IPS-NIHi7 (cell line): ENCODE data around the gene MTAP.
"Not testable (repeated sequence)": the region's sequence is repeated elsewhere in the genome, so short reads cannot be mapped to it uniquely, and the experiment has no call there.

Source experiments
- DNase-seq: peaks from one replicate; pipeline ENCODE4 v3.0.0; 2012; ENCODE audit warnings: mixed read lengths; ENCODE audit errors: extremely low spot score

MTAP gene

DNA sequence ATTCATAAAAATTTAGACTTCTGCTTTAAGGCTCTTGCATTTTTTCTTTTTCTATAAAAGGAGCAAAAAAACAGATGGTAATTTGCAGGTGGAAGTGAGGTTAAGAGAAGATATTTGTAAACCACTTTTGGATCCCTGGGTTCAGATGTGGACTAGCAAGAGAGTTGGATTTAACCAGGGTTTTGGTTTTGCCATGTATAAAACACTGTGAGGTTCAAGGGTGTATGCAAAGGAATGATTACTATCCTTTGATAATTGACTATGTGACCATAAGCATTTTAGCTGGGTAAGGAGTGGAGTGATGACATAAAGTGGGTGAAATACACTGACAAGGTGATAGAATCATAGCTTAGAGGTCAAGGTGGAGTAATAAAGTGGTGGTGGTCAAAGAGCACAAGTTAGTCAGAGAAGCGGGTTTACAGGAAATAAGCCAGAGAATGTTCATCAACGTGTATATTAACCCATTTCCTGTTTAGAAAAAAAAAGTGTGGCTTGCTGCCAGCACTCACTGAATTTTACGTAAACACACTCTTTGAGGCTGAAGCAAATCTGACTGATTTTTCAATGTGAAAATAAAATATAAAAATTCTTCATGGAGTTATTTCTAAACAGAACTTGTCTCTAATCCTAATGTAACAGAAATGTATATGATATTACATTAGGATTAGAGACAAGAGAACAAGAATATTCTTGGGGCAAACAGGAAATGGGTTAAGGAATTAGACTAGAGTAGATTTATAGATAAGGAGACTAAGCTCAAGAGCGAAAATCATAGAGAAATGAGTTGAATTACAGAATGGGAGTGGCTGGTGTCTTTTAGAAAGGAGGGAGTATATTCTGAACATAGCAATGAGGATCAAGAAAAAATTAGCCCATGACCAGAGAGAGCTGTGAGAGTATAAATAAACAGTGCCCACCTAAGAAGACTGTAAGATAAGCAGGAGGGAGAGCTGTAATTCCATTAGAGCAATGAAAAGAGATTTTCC lies 117.2 kb downstream of the MTAP start:
- no peak for DNase-seq

DNA sequence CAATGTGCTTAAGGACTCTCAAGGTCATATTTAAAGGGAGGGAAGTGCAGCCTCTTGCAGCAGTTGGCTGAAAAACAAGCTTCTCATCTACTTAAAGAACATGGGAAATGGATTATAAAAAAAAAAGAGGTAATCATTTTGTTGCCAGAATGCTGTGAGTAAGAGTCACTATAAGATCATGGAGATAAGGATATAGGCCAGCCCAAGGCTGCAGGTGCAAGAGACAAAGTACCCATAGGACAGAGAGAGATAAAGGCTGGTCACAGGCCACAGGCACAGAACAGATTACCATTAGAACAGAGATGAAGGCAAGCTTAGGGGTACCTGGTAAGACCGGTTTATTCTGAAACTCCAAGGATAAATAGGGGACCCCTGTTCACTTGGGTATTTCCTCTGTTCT lies 121.3 kb downstream of the MTAP start:
- DNase-seq, result no peak

DNA sequence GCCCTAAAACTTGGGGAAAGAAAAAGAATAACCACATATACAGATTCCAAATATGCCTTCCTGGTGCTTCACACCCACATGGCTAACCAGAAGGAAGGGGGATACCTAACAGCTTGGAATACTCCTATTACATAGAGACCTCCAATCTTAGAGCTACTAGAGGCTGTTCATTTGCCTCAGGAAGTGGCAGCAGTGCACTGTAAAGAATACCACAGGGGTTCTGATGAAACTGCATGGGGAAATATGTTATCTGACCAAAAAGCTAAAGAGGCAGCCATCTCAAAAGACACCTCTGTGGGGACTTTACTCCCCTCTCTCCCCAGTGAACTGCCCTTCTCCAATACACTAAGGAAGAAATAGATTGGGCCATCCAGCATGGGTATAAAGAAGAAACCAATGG lies 125.3 kb downstream of the MTAP start:
- DNase-seq, result no peak

DNA sequence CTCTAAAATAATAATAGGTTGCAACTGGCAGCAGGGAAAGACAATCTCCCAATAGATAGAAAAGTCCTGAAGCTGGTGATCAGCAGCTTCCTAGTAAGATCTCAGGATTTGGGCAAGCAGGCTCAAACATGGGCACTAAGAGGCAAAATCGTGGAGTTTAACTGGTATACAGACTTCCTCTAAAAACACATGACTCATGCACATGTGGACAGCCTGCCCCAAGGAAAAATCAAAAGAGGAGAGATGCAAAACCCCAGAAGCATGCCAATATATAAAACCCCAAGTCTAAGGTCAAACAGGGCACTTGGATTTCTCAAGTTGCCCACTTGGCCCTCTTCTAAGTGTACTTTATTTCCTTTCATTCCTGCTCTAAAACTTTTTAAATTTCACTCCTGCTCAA lies 129.0 kb downstream of the MTAP start:
- no peak for DNase-seq

DNA sequence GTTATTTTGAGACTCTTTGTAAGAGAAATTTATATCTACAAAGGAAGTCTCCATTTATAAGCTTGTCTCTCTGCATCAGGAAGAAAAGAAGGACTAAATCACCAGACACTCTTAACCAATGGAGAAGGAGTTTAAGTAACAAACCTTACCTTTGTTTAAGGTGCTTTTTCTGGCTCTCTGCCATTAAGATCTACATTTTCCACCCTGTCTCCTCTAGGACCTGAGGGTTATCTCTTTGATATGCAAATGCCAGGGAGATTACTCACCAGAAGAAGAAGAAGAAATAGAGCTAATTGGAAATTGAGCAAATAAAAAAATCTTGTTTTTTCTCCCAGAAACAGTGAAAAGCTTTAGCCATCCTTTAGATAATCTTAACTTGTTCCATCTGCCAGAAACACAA lies 130.8 kb downstream of the MTAP start:
- DNase-seq, result peak; percentile 28

DNA sequence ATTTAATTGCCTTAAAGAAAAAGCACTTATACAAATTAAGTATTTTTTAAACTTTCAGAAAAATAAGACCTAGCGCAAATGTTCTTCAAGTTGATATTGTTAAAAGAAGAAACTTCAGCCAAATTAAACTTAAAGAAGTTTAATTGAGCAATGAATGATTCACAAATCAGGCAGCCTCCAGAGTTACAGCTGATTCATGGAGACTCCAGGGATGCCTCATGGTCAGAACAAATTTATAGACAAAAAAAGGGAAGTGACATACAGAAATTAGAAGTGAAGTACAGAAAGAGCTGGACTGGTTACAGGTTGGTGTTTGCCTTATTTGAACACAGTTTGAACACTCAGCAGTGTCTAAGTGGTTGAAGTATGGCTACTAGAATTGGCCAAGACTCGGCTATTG lies 131.4 kb downstream of the MTAP start:
- no peak for DNase-seq

DNA sequence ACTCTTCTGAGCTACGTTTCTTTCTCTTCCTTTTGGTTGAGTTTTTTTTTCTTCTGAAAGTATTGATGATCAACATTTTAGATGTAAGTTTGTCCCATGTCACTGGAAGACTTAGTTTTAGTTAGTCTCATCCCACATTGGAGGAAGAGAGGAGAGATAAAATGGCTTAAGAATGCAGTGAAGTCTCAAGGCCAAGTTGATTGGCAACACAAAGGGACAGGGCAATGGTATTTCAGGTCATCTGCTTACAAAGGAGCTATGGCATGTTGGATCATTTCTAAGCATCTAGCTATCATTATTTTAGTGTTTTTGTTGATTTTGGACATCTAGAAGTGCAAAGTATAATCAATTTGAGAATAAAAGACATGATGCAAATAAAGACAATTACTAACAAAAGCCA lies 133.2 kb downstream of the MTAP start:
- no peak for DNase-seq

DNA sequence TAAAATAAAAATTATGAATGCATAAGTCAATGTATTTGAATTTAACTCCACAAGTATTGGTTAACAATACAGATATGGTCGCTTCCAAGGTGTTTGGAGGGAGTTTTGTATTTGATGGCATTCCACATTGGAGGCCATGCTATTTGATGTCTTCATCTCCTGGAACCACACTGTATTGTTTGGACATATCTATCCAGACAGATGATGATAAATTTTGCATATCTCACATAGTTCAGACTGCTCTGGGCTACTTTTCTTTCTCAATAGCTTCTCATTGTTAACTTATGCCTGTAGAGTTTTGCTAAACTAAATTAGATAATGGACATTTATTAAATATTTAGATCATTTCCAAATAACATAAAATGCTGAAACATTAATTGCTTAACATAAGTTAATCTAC lies 133.7 kb downstream of the MTAP start:
- DNase-seq, result no peak

DNA sequence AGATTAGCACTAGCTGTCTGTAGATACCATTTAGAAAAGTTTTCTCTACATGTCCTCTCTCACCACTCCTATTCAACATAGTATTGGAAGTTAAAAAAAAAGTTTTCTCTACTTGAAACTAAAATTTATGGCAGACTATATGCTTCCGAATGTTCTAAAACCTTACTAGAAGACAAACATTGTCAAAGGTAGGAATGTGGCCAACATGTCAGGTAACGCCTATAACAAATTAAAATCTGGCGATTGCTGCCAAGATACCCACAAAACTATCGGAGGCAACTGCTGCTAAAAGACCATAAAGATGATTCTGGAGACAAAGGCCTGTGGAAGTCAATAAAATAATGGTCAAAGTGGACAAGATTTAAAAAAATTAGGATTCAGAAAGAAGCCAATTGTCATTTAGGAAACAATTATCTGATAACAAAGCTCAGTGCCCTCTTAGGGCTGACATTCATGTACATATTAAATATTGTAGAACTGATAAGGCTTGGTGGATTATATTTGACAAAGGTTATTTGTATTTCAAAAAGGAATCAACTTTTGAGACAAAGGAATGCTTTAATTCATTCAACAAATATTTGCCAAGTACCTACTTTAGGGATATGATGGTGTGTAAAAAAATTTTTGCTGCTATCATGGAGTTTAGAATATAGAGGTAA lies 139.0 kb downstream of the MTAP start:
- no peak for DNase-seq

DNA sequence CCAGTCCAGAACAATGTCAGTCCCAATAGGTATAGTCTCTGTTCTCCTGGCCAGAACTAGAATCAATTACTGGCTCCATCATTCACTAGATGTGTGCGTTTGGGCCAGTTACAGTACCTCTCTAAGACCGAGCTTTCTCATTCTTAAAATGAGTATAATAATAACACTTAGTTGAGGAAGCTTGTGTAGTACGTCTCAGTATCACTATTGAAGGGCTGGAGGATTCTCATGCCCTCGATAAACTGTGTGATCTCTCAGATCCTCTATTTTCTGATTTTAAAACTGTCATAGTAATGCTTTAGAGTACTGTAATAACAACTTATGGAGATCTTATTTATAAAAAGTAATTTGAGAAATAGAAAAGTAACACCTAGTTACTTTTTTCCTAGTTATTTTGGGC lies 141.0 kb downstream of the MTAP start:
- DNase-seq, result no peak

DNA sequence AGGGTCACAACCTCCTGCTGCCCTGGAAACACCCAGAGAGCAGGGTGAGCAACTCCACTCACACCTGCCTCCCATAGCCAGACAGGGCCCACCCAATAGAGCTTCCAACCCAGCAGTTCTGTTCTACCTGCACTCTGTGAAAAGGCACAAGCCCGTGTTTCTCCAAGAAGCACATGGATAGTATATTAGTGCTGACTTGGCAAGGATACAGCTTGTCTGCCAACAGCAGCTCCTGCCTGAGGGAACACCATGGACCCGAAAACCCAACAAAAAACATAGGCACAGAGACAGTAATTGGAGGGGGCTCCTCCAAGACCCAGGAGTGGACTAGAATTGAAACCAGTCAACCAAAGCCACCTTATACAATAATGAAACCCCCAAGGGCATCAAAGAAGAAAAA lies 143.2 kb downstream of the MTAP start:
- no peak for DNase-seq

DNA sequence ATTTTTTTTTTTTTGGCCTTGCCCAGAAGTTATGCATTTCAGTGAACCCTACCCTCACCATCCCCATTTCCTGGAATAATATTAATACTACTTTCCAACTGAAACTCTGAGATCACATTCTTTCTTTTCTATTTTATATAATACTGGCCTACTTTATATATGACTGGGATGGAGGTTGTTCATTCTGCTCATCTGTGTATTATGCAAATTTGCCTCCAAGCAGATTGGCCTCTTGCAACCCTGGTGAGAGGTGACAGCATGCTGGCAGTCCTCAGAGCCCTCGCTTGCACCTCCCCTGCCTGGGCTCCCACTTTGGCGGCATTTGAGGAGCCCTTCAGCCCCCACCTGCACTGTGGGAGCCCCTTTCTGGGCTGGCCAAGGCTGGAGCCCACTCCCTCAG lies 156.4 kb downstream of the MTAP start:
- DNase-seq, result no peak

DNA sequence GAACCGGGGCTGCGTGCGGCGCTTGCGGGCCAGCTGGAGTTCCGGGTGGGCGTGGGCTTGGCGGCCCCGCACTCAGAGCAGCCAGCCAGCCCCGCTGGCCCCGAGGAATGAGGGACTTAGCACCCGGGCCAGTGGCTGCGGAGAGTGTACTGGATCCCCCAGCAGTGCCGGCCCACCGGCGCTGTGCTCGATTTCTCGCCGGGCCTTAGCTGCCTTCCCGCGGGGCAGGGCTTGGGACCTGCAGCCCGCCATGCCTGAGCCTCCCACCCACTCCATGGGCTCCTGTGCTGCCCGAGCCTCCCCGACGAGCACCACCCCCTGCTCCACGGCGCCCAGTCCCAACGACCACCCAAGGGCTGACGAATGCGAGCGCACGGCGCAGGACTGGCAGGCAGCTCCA lies 156.8 kb downstream of the MTAP start:
- not testable (repeated sequence) for DNase-seq

DNA sequence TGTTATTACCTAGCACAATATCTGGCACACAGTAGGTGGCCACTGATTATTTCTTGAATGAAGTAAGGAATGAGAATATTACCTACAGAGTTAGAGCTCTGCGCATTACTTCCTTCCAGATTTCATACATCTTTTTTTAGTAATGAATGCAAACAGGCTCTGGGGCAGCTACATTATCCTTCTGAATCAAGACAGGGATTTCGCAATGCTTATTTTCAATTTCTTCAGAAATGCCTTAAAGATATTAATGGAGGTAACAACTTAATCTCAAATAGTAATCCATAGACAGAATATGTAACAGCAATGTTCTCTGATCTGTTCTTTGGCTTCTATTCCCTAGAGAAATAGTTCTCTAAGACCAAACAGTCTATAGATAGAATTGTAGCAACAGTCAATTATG lies 159.1 kb downstream of the MTAP start:
- DNase-seq, result no peak

DNA sequence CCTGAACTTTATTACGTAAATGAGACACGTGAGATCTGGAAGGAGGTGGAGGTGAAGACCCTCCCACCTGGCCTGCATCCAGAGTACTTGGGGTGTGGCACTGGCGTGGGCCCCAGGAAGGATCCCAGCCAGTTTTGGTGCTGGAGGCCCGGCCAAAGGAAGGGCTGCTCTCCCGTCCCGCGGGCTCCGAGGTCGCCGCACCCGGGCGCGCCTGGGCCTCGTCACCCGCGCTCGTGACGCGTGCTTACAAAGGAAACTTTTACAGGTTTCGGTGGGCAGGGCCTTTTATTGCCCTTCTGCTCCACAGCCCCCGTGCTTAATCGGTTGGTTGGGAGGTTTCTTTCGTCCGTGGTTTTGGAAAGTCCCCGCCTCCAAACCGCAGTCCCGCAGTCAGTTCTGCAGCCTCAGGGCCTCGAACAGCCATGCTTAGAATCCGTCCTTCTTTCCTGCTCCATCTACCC lies 162.5 kb downstream of the MTAP start:
- peak; percentile 43 for DNase-seq

DNA sequence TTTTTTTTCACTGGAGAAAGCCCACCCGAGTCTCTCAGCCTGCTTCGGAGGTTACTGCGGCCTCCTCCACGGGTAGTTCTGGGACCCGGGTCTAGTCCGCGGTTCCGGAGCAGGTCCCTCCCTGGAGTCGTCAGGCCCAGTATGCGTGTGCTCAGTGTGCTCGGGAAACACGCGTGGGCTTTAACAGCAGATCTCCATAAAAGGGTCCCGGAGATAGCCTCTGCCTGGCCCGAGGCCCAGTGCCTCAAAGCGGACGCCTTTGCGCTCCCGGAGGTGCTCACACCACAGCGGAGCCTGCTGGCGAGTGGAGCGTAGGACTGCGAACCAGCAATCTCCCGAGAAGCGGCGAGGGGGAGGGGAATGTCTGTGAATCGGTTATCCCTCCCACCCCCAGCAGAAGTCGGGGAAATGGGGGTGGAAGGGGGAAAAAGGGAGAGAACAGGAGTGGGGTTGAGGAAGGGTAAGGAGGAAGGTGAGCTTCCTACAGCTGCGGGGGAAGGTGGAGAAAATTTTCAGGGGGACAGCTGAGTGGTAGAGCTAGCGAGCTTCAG lies 163.0 kb downstream of the MTAP start:
- DNase-seq, result peak; percentile 81

DNA sequence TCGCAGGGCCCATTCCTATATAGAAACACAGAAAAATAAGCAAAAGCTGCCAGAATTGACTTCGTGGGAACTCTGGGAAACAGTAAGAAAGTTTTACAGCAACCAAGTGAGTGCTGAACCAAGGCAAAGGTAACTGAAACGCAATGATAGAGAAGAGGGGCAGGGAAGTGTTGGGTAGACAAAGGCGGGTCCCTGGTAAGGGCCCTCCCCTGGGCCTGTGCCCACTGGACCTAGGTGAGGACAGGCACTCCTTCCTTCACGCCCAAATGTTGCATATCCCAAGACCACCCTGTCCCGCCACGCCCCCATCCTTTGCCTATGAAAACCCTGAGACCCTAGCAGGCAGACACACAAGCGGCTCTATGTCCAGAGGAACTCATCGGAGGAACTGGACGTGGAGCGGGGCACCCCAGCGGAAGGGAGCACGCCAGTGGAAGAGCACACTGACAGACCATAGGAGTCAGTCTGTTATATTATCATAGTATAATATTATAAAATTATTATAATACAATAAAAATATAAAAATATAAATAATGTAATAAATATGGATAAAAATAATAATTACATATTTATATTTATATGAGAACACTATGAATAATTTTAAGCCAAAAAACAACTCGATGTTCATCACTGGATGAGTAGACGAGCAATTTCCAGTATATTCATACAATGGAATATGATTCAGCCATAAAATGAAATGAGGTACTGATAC lies 163.9 kb downstream of the MTAP start:
- peak; percentile 25 for DNase-seq

DNA sequence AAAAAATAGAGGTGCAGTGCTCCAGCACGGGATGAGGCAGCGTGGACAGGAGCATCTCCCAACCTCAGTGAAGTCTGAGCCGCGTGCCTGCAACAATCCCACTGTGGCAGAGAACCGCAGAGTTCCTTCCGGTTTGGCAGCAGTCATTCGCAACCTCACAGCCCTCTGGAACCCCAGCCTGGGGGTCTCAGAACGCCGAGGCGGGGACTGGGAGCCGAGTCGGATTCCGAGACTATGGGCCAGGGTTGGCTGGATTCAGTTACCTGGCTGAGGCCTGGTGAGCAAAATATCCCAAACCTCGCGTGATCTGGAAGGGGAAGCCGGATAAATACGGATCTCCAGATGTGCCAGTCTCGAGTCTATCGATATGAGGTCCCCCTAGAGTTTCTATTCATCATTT lies 164.7 kb downstream of the MTAP start:
- peak; percentile 14 for DNase-seq

DNA sequence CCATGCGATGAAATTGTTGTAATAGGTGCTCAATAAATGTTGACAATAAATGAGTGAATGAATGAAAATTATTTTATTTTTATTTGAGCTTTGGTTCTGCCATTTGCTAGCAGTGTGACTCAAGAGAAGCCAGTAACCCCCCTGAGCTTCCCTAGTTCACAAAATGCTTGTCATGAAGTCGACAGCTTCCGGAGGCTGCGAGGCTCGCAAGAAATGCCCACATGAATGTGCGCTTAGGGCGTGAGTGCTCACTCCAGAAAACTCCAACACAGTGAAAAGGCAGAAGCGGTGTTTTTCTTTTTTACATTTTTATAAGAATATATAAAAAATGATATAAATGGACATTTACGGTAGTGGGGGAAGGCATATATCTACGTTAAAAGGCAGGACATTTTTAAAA lies 165.3 kb downstream of the MTAP start:
- DNase-seq, result no peak

DNA sequence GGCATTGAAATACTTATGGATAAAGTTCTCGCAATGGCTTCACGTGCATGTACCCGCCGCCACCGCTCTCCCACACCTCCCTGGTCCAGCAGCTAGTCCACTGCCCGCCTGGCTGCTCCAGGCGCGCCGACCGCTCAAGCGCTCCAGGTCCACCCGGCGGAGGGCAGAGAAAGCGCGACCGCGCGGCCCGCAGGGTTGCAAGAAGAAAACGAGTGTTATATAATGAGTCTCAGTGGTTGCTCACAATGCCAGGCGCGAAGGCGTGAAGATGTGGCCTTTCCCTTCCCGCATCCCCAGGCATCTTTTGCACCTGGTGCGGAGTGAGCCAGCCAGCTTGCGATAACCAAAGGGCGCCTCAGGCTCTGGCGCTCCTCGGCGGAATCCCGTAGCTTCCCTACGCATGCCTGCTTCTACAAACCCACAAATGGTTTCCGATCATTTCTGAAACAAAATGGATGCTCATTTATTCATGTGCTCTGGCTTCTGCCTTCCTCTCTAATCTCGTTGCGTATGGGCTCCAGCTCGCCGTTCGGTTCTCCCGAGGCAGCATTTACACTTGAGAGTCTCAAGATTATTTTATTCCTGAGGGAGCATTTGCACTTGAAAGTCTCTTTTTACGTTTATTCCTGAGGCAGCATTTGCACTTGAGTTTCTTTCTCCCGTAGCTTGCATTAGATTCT lies 166.0 kb downstream of the MTAP start:
- DNase-seq, result peak; percentile 32
